Measurements from ENCODE around the gene ERP29.

Gene ERP29

GRCh38 chr12:112046003-112046402 is 32.8 kb downstream of the ERP29 start:
- DNase-seq: no peak

DNA sequence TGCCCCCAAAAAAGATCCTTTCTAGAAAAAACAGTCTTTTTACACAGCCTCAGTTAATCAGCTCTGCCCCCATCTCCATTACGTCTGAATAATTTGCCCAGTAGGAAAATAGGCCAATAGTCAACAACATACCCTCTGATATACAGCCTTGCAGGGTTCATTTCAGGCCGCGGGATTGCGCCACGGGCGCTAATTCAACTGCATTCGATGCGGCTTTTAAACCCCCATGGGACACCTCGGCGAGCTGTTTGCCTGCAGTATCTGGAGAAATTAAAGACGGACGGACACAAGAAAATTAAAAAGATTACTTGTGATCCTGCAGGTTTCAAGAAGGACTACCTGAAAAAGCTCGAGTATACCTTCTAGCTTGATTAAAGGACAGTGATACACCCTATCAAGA is 36.1 kb downstream of the ERP29 start:
- no peak for DNase-seq

DNA sequence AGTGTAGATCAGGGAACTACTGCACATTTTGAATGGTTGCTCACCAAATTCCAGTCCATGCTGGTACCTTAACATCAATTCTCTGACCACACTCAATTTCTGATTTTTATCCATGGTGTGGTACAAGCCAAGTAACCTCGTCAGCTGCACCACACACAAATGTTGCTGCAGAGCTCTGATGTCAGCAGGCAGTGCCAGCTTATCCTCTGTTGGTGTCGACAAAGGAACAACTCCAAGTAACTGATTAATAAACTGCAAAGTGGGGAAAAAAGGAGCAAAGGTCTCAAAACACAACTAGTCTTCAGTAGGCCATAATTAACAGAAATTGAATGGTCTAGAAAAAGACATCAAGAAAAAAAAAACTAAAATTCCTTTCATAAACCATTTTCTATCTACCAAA is 47.9 kb downstream of the ERP29 start:
- DNase-seq: no peak

DNA sequence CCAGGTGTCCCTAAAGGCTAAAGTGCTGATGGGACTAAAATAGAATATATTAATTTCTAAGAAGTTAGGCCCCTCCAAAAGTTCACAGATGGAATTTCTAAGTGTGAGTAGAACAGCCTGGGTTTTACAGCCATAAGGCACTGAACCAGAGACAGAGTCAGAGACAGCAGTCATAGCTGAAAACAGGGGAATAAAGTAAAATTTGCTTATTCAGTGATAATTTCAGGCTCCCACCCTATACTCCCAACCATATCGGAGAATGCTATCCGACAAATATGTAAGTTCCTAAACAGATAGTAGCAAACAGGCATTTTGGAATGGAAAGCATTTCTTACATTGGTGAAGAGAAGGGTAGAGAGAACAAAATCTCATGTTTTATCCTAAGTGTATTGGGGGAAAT is 50.0 kb downstream of the ERP29 start:
- no peak for DNase-seq

GRCh38 chr12:112066566-112066965 is 53.3 kb downstream of the ERP29 start:
- no peak for DNase-seq

Data from DMS 273 treated with DMSO at 0.1 percent for 48 hours (cell line).